Large intestine (tissue), 3 donors: ENCODE data around the gene IER3. TPM values are rescaled to one million over a fixed set of nuclear protein-coding genes. Genes with fewer than 3 reads are reported as not detected.
A peak's percentile ranks its signal among the peaks of the same experiment; 100 is the strongest.
"Not testable (repeated sequence)": the region's sequence is repeated elsewhere in the genome, so short reads cannot be mapped to it uniquely, and the experiment has no call there.

Source experiments
- DNase-seq, 2 donors: peaks; one replicate each; pipeline versions ENCODE4 v3.0.0 to v3.0.0-alpha.2; 2013
- H3K27ac ChIP-seq: one replicate; pipeline ENCODE4 v1.5.1; 2013; ENCODE audit warnings: low read length
- H3K27me3 ChIP-seq: 2 replicates; pipeline ENCODE4 v1.6.1; 2013; ENCODE audit warnings: low read length; ENCODE audit not compliant: control insufficient read depth, insufficient read depth
- H3K36me3 ChIP-seq: 2 replicates; pipeline ENCODE4 v1.6.1; 2013; ENCODE audit warnings: low read length; ENCODE audit not compliant: control insufficient read depth, insufficient read depth
- H3K4me1 ChIP-seq: one replicate; pipeline ENCODE4 v1.6.1; 2013; ENCODE audit warnings: low read length; ENCODE audit not compliant: control insufficient read depth, insufficient read depth
- H3K4me3 ChIP-seq: one replicate; pipeline ENCODE4 v1.5.1; 2013; ENCODE audit warnings: low read length
- H3K9me3 ChIP-seq: one replicate; pipeline ENCODE4 v1.6.1; 2013; ENCODE audit warnings: mild to moderate bottlenecking, low read depth, low read length, moderate library complexity; ENCODE audit not compliant: control insufficient read depth
- WGBS: methylation state at CpG from one replicate; pipeline ENCODE4 v1.1.5; 2013; ENCODE audit warnings: low lambda C conversion rate; ENCODE audit not compliant: insufficient coverage; 5-methylcytosine and 5-hydroxymethylcytosine counted together
- polyA plus RNA-seq: library from polyadenylated mRNA; unstranded; fragments of 120-200 nt; gene quantifications from one replicate; pipeline ENCODE4 v1.2.1, GENCODE V29; 2013

The IER3 gene
- polyA plus RNA-seq, 1 donor = 24.7 TPM

- Histone ChIP-seq H3K4me3 (peak overlapping the region; percentile 6), H3K9me3 (no peaks in the 10 kb centered on the region), H3K27ac (peak overlapping the region; percentile 83), H3K27me3 (no peaks in the 10 kb centered on the region), H3K4me1 (peaks cover 20% of the 10 kb centered on the region), H3K36me3 (no peaks in the 10 kb centered on the region)
- WGBS = no CpG with 5 or more reads among the region's 16 CpGs
- peak; percentile 50 to 94 for DNase-seq
Measured at GRCh38 chr6:30769088-30769852, 24.9 kb upstream of the IER3 start.

DNA sequence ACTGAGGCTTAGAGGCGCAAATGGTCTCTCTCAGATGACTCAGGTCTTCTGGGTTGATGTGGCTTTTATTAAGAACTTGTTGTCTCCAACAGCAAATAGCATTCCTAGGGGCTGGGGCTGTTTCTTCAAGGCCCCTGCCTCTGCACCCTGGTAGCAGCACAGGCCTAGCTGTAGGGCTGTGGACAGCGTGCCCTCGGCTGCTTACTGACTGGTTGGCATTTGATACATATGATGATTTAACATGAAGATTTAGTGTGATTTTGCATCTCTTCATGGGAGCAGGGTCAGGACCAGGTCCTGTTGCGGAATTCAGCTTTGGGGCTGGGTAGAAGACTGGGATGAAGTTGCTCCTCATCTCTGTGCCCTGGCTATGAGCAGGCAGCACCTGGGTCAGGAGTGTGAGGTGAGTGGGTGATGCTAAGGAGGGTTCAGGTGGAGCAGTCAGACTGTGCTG lies 24.3 kb upstream of the IER3 start:
- Histone ChIP-seq H3K27ac (peak overlapping the region; percentile 83), H3K9me3 (no peaks in the 10 kb centered on the region), H3K4me1 (peaks cover 26% of the 10 kb centered on the region), H3K27me3 (no peaks in the 10 kb centered on the region), H3K4me3 (no peak overlapping the region), H3K36me3 (no peaks in the 10 kb centered on the region)
- DNase-seq = no peak
- no CpG with 5 or more reads among the region's 4 CpGs for WGBS

GRCh38 chr6:30767944-30768301 lies 23.6 kb upstream of the IER3 start:
- H3K27me3 ChIP-seq = no peaks in the 10 kb centered on the region
- H3K4me1 ChIP-seq = peaks cover 33% of the 10 kb centered on the region
- no peak overlapping the region for H3K27ac ChIP-seq
- H3K36me3 ChIP-seq = no peaks in the 10 kb centered on the region
- DNase-seq = no peak
- H3K9me3 ChIP-seq = peaks cover 2% of the 10 kb centered on the region
- H3K4me3 ChIP-seq = no peak overlapping the region
- no CpG with 5 or more reads among the region's 1 CpG for WGBS

DNA sequence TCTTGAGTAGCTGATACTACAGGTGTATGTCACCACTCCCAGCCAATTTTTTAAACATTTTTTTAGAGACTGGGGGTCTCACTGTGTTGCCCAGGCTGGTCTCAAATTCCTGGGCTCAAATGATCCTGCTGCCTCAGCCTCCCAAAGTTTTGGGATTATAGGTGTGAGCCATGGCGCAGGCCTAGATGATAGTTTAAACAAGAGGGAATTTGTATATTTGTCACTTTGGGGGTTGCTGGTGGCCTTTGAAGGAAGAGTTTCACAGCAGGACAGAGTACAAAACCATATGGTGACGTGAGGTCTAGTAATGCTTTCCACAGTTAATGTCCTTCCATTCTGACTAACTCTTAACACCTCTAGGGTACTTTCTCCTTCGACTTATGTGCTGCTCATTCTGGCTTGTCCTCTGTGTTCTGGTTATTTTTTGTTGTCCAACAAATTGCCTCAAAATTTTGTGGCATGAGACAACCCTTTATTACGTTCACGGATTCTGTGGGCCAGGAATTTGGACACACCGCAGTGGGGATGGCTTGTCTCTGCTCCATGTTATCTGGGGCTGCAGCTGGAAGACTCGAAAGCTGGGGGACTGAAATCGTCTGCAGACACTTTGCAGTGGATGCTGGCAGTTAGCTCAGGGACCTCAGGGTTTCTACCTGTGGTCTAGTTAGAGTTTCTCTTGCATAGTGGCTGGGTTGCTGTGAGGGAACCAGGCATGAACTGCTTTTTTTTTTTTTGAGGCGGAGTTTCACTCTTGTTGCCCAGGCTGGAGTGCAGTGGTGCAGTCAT lies 23.0 kb upstream of the IER3 start:
- Histone ChIP-seq H3K27me3 (no peaks in the 10 kb centered on the region), H3K27ac (no peak overlapping the region), H3K4me3 (no peak overlapping the region), H3K4me1 (peaks cover 33% of the 10 kb centered on the region), H3K9me3 (peaks cover 2% of the 10 kb centered on the region), H3K36me3 (no peaks in the 10 kb centered on the region)
- no peak for DNase-seq
- WGBS = no CpG with 5 or more reads among the region's 9 CpGs

DNA sequence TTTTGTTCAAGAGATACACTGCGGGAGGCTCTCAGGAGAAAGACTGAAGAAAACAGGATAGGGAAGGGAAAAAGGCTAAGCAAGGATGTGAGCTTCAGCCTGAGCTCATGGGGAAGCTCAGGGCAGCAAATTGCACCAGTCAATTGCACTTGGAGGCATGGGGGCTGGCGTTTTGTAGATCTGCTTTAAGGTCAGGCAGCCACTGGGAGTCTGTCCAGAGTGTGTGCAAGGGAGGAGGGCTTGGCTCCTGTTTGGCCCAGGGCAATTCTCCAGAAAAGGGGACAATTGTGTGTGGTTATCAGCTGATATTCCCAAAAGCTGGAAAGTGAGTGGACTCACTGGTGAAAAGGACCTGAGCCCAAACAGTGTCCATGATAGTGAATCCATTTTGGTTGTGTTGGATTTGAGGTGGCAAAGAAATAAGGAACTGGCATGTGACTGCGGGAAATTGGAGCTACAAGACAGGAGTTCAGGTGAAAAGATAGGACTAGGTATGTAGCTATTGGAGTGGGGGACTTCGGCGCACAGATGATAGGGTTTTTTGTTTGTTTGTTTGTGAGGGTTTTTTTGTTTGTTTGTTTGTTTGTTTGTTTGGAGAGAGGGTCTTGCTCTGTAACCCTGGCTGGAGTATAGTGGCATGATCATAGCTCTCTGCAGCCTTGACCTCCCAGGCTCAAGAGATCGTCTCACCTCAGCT lies 22.3 kb upstream of the IER3 start:
- 100% methylated on average over 3 of the region's 6 CpGs for WGBS
- H3K27me3 ChIP-seq = no peaks in the 10 kb centered on the region
- DNase-seq = no peak
- H3K4me3 ChIP-seq = no peak overlapping the region
- peaks cover 33% of the 10 kb centered on the region for H3K4me1 ChIP-seq
- no peaks in the 10 kb centered on the region for H3K36me3 ChIP-seq
- H3K27ac ChIP-seq = no peak overlapping the region
- H3K9me3 ChIP-seq = peaks cover 2% of the 10 kb centered on the region

- H3K27ac ChIP-seq, DNase-seq, H3K27me3 ChIP-seq, H3K9me3 ChIP-seq, H3K36me3 ChIP-seq, H3K4me3 ChIP-seq: not testable (repeated sequence)
- H3K4me1 ChIP-seq = peaks cover 33% of the 10 kb centered on the region
- no CpG with 5 or more reads among the region's 1 CpG for WGBS
Measured at GRCh38 chr6:30765495-30765894, 21.1 kb upstream of the IER3 start.

DNA sequence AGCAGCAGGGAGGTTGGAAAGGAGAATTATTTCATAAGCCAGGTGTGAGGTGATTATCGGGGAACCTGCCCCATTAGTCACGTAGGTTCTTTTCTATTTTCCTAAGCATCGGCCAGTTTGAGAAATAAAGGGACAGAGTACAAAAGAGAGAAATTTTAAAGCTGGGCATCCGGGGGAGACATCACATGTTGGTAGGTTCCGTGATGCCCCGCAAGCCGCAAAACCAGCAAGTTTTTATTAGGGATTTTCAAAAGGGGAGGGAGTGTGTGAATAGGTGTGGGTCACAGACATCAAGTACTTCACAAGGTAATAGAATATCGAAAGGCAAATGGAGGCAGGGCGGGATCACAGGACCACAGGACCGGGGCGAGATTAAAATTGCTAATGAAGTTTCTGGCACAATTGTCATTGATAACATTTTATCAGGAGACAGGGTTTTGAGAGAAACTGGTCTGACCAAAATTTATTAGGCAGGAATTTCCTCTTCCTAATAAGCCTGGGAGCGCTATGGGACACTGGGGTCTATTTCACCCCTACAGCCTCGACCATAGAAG lies 20.2 kb upstream of the IER3 start:
- Histone ChIP-seq H3K4me1 (peaks cover 26% of the 10 kb centered on the region), H3K27ac (peak overlapping the region; percentile 85)
- H3K9me3 ChIP-seq = not testable (repeated sequence)

DNA sequence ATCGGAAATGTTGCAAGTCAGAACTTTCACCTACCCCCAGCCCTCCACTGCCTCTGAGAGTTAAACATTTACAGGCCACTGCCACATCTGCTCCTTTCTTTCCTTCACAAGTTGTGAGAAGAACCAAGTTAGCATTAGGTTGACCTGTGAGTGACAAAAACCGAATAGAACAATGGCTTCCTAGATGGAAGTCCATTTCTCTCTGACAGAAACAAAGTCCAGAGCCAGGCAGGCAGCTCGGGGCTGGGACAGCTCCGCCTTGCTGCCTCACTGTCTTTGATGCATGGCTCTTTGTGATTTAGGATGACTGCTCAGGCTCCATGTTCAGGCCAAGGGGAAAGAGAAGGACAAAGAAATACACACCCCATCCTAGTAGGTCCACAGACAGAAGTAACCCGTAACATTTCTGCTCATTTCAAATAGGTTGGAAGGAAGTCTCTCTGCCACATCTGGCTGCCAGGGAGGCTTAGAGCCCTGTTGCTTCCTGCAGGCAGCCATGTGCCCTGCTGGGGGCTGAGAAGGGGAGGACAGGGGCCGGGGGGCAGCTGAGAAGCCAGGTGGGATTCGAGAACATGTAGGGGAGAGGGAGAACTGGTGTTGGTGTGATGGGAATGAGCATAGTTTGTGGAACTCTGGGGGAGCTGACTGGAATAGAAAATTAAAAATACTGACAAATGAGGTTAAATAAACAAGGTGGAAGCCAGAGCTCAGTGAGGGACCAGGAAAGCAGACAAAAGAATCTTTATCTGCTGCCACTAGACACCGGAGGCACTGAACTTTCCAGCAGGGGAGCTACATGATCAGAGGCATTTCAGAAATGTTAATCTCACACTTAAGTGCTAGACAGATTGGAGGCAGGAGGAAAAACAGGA lies 19.5 kb upstream of the IER3 start:
- 14% methylated on average over 2 of the region's 8 CpGs for WGBS
- peaks cover 2% of the 10 kb centered on the region for H3K9me3 ChIP-seq
- H3K4me3 ChIP-seq = no peak overlapping the region
- peaks cover 20% of the 10 kb centered on the region for H3K4me1 ChIP-seq
- H3K27ac ChIP-seq = peak overlapping the region; percentile 85
- no peaks in the 10 kb centered on the region for H3K36me3 ChIP-seq
- DNase-seq = peak in 1 of 2 donors; percentile 85
- no peaks in the 10 kb centered on the region for H3K27me3 ChIP-seq

More for the DNA sequence above, 20.2 kb upstream of the IER3 start:
- DNase-seq, H3K27me3 ChIP-seq, H3K4me3 ChIP-seq, H3K36me3 ChIP-seq: not testable (repeated sequence)
- no CpG with 5 or more reads among the region's 13 CpGs for WGBS

- no peak overlapping the region for H3K4me3 ChIP-seq
- H3K9me3 ChIP-seq = peaks cover 2% of the 10 kb centered on the region
- H3K4me1 ChIP-seq = peaks cover 17% of the 10 kb centered on the region
- WGBS = 71% methylated on average over 1 of the region's 1 CpG
- DNase-seq = no peak
- no peaks in the 10 kb centered on the region for H3K36me3 ChIP-seq
- no peaks in the 10 kb centered on the region for H3K27me3 ChIP-seq
- H3K27ac ChIP-seq = peak overlapping the region; percentile 85
Measured at GRCh38 chr6:30763155-30763617, 18.8 kb upstream of the IER3 start.
